D341Med (cell line): ENCODE measurements around the gene RBBP4.
A peak's percentile ranks its signal among the peaks of the same experiment; 100 is the strongest.
"Not testable (repeated sequence)": the region's sequence is repeated elsewhere in the genome, so short reads cannot be mapped to it uniquely, and the experiment has no call there.

Experiments used
- DNase-seq: peaks from one replicate; pipeline ENCODE4 v3.0.0; 2012; ENCODE audit warnings: low spot score

The RBBP4 gene

GRCh38 chr1:32693455-32694174 is 42.6 kb downstream of the RBBP4 start:
- DNase-seq, result no peak

- no peak for DNase-seq
Measured at GRCh38 chr1:32695098-32695904, 44.3 kb downstream of the RBBP4 start.

- no peak for DNase-seq
Measured at GRCh38 chr1:32696041-32696440, 45.0 kb downstream of the RBBP4 start.

- DNase-seq, result not testable (repeated sequence)
Measured at GRCh38 chr1:32696996-32697395, 46.0 kb downstream of the RBBP4 start.

GRCh38 chr1:32701421-32701911 is 50.5 kb downstream of the RBBP4 start:
- no peak for DNase-seq

GRCh38 chr1:32701951-32702598 is 51.1 kb downstream of the RBBP4 start:
- DNase-seq, result no peak

GRCh38 chr1:32702599-32703478 is 51.8 kb downstream of the RBBP4 start, which contains the start of gene SYNC:
Gene SYNC (minus strand): TSS chr1:32702770. CDS start chr1:32702660, 110 bp downstream.
- DNase-seq, result no peak

- no peak for DNase-seq
Measured at GRCh38 chr1:32703479-32704291, 52.7 kb downstream of the RBBP4 start.

GRCh38 chr1:32705516-32705915 is 54.5 kb downstream of the RBBP4 start:
- no peak for DNase-seq

- DNase-seq, result no peak
Measured at GRCh38 chr1:32706491-32706890, 55.5 kb downstream of the RBBP4 start.

GRCh38 chr1:32709075-32709474 is 58.1 kb downstream of the RBBP4 start:
- no peak for DNase-seq

- no peak for DNase-seq
Measured at GRCh38 chr1:32709476-32709875, 58.5 kb downstream of the RBBP4 start.

- DNase-seq, result not testable (repeated sequence)
Measured at GRCh38 chr1:32711221-32711620, 60.2 kb downstream of the RBBP4 start.

GRCh38 chr1:32713081-32713480 is 62.1 kb downstream of the RBBP4 start:
- DNase-seq, result no peak

GRCh38 chr1:32714277-32714676 is 63.3 kb downstream of the RBBP4 start:
- no peak for DNase-seq

GRCh38 chr1:32715901-32716311 is 64.9 kb downstream of the RBBP4 start:
- no peak for DNase-seq

- peak; percentile 69 for DNase-seq
Measured at GRCh38 chr1:32716312-32717148, 65.5 kb downstream of the RBBP4 start.

- DNase-seq, result no peak
Measured at GRCh38 chr1:32717503-32717902, 66.5 kb downstream of the RBBP4 start.

- no peak for DNase-seq
Measured at GRCh38 chr1:32718036-32718435, 67.0 kb downstream of the RBBP4 start.

- DNase-seq, result no peak
Measured at GRCh38 chr1:32718527-32718926, 67.5 kb downstream of the RBBP4 start.
